Mucosa of descending colon (tissue), 3 donors: ENCODE measurements around the gene NTM. TPM values are rescaled to one million over a fixed set of nuclear protein-coding genes. Genes with fewer than 3 reads are reported as not detected.

ENCODE experiments used
- ATAC-seq: fragments of 200-7000 bp; cut with Tn5 transposase; one replicate; pipeline ENCODE4 v1.9.1; 2020; ENCODE audit warnings: mild to moderate bottlenecking, moderate library complexity
- DNase-seq, 3 donors: peaks; one replicate each; pipeline ENCODE4 v3.0.0-alpha.2; 2020
- H3K36me3 ChIP-seq: fragments of 200-600 bp; one replicate; pipeline ENCODE4 v1.8.0; 2021; ENCODE audit warnings: low read depth, mild to moderate bottlenecking
- H3K4me1 ChIP-seq: fragments of 200-600 bp; one replicate; pipeline ENCODE4 v1.8.0; 2021; ENCODE audit warnings: low read depth, mild to moderate bottlenecking
- H3K4me3 ChIP-seq: fragments of 200-600 bp; one replicate; pipeline ENCODE4 v1.8.0; 2021; ENCODE audit warnings: mild to moderate bottlenecking
- H3K9me3 ChIP-seq: fragments of 200-600 bp; one replicate; pipeline ENCODE4 v1.8.0; 2021; ENCODE audit warnings: mild to moderate bottlenecking
- CTCF ChIP-seq: fragments of 200-600 bp; IDR thresholded peaks from one replicate; pipeline ENCODE4 v1.8.0; 2022; ENCODE audit warnings: antibody characterized with exemption, mild to moderate bottlenecking
- intact Hi-C, 2 donors: fragments of 100-400 bp; cut with DNase I in 1 of 2; cut with micrococcal nuclease in 1 of 2; formaldehyde crosslinking; loops; one replicate each; pipeline versions ENCODE4 v1.11.0 to v1.11.1; 2022; cut with DNase I, micrococcal nuclease
- total RNA-seq, 3 donors: library from RNA; stranded (reverse); fragmentation: NEBNext Ultra II Directional in 2 of 3; extraction: Animal tissue kit (Norgen Biotek cat#: 25700) in 2 of 3; gene quantifications; one replicate each; pipeline versions ENCODE4 v1.2.1 to v1.2.4, GENCODE V29; 2021 to 2023
- donor health status: DM: no; HTN: no; CAD: no; lungs with moderate emphysema.
- donor health status: DM: no; HTN: no; CAD: no.
- donor health status: DM: no; HTN: yes; CAD: no.

The NTM gene
- total RNA-seq, 3 donors from 2014 or later = 0.64 to 7.7 (median 1.2) TPM

GRCh38 chr11:131815590-131815989, 445.2 kb downstream of the NTM start:
- no peaks in the 10 kb centered on the region for H3K4me1 ChIP-seq
- no peaks in the 10 kb centered on the region for H3K36me3 ChIP-seq
- DNase-seq = no peak
- intact Hi-C loops = no loop called here
- H3K4me3 ChIP-seq = no peak overlapping the region
- ATAC-seq = no peak
- no peaks in the 10 kb centered on the region for H3K9me3 ChIP-seq
- TF ChIP-seq CTCF = no peak

GRCh38 chr11:131816051-131816450, 445.6 kb downstream of the NTM start:
- ATAC-seq = no peak
- Histone ChIP-seq H3K4me1 (no peaks in the 10 kb centered on the region), H3K9me3 (no peaks in the 10 kb centered on the region), H3K36me3 (no peaks in the 10 kb centered on the region), H3K4me3 (no peak overlapping the region)
- no peak for DNase-seq
- no peak for TF ChIP-seq CTCF
- intact Hi-C loops = no loop called here

GRCh38 chr11:131817687-131818188, 447.3 kb downstream of the NTM start:
- Histone ChIP-seq H3K36me3 (no peaks in the 10 kb centered on the region), H3K9me3 (no peaks in the 10 kb centered on the region), H3K4me1 (no peaks in the 10 kb centered on the region), H3K4me3 (no peak overlapping the region)
- TF ChIP-seq CTCF = no peak
- ATAC-seq (no peak), DNase-seq (no peak)
- intact Hi-C loops = no loop called here

GRCh38 chr11:131819865-131820264, 449.4 kb downstream of the NTM start:
- Histone ChIP-seq H3K9me3 (no peaks in the 10 kb centered on the region), H3K4me3 (no peak overlapping the region), H3K36me3 (no peaks in the 10 kb centered on the region), H3K4me1 (no peaks in the 10 kb centered on the region)
- intact Hi-C loops = no loop called here
- no peak for TF ChIP-seq CTCF
- no peak for DNase-seq
- ATAC-seq = no peak

- DNase-seq (no peak), ATAC-seq (no peak)
- H3K4me1 ChIP-seq = no peaks in the 10 kb centered on the region
- intact Hi-C loops = no loop called here
- no peaks in the 10 kb centered on the region for H3K9me3 ChIP-seq
- no peaks in the 10 kb centered on the region for H3K36me3 ChIP-seq
- no peak for TF ChIP-seq CTCF
- no peak overlapping the region for H3K4me3 ChIP-seq
These were observed 452.1 kb downstream of the NTM start for GRCh38 chr11:131822506-131822905.

GRCh38 chr11:131823772-131824171, 453.4 kb downstream of the NTM start:
- Histone ChIP-seq H3K4me3 (no peak overlapping the region), H3K36me3 (no peaks in the 10 kb centered on the region), H3K9me3 (no peaks in the 10 kb centered on the region), H3K4me1 (no peaks in the 10 kb centered on the region)
- TF ChIP-seq CTCF = no peak
- ATAC-seq (no peak), DNase-seq (no peak)
- intact Hi-C loops = no loop called here
